Chondrocyte (in vitro differentiated cells): ENCODE results near the gene IL9. TPM values are rescaled to one million over a fixed set of nuclear protein-coding genes. Genes with fewer than 3 reads are reported as not detected.

Source experiments
- DNase-seq: peaks from one replicate; pipeline ENCODE4 v3.0.0; 2021; ENCODE audit warnings: mixed read lengths, low spot score
- H3K27ac Mint-ChIP-seq: one replicate; pipeline ENCODE4 v1.8.0; 2021; ENCODE audit warnings: mild to moderate bottlenecking, moderate library complexity, mixed read lengths; ENCODE audit not compliant: unreplicated experiment
- H3K27me3 Mint-ChIP-seq: 2 replicates; pipeline ENCODE4 v1.8.0; 2021; ENCODE audit warnings: low read depth, mixed read lengths
- H3K36me3 Mint-ChIP-seq: 2 replicates; pipeline ENCODE4 v1.8.0; 2021; ENCODE audit warnings: low read depth, mixed read lengths
- H3K4me1 Mint-ChIP-seq: 2 replicates; pipeline ENCODE4 v1.8.0; 2021; ENCODE audit warnings: low read depth, mild to moderate bottlenecking, mixed read lengths
- H3K4me3 Mint-ChIP-seq: one replicate; pipeline ENCODE4 v1.8.0; 2021; ENCODE audit warnings: mild to moderate bottlenecking, moderate library complexity, mixed read lengths; ENCODE audit not compliant: unreplicated experiment
- H3K9me3 Mint-ChIP-seq: 2 replicates; pipeline ENCODE4 v1.8.0; 2021; ENCODE audit warnings: low read depth, mixed read lengths
- total RNA-seq: library from RNA; stranded (reverse); gene quantifications from 3 replicates; pipeline ENCODE4 v1.2.1, GENCODE V29; 2021
- TF ChIP-seq, protein P1 (sequence below): fragments of 200-600 bp; sonication (generic); IDR thresholded peaks from 2 replicates; pipeline ENCODE4 v1.5.0; 2021; ENCODE audit warnings: antibody characterized with exemption, mild to moderate bottlenecking, moderate library complexity

IL9 gene
- total RNA-seq, 1 donor from 2014 or later = not detected

GRCh38 chr5:135843571-135844337 lies 51.9 kb downstream of the IL9 start:
- H3K27ac Mint-ChIP-seq = no peak overlapping the region
- DNase-seq = no peak
- no peaks in the 10 kb centered on the region for H3K36me3 Mint-ChIP-seq
- H3K27me3 Mint-ChIP-seq = peaks cover 51% of the 10 kb centered on the region
- TF ChIP-seq, protein P1, sequence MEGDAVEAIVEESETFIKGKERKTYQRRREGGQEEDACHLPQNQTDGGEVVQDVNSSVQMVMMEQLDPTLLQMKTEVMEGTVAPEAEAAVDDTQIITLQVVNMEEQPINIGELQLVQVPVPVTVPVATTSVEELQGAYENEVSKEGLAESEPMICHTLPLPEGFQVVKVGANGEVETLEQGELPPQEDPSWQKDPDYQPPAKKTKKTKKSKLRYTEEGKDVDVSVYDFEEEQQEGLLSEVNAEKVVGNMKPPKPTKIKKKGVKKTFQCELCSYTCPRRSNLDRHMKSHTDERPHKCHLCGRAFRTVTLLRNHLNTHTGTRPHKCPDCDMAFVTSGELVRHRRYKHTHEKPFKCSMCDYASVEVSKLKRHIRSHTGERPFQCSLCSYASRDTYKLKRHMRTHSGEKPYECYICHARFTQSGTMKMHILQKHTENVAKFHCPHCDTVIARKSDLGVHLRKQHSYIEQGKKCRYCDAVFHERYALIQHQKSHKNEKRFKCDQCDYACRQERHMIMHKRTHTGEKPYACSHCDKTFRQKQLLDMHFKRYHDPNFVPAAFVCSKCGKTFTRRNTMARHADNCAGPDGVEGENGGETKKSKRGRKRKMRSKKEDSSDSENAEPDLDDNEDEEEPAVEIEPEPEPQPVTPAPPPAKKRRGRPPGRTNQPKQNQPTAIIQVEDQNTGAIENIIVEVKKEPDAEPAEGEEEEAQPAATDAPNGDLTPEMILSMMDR = no peak
- H3K4me1 Mint-ChIP-seq = no peaks in the 10 kb centered on the region
- H3K4me3 Mint-ChIP-seq = no peak overlapping the region
- no peaks in the 10 kb centered on the region for H3K9me3 Mint-ChIP-seq

GRCh38 chr5:135842737-135843136 lies 52.9 kb downstream of the IL9 start:
- H3K9me3 Mint-ChIP-seq = peaks cover 4% of the 10 kb centered on the region
- H3K27me3 Mint-ChIP-seq = peaks cover 58% of the 10 kb centered on the region
- peaks cover 5% of the 10 kb centered on the region for H3K36me3 Mint-ChIP-seq
- DNase-seq = no peak
- no peak overlapping the region for H3K4me3 Mint-ChIP-seq
- TF ChIP-seq, protein P1 = no peak
- no peak overlapping the region for H3K27ac Mint-ChIP-seq
- no peaks in the 10 kb centered on the region for H3K4me1 Mint-ChIP-seq

Other genes with a start within 250 kb of the IL9 start
- not detected in 3 replicates for gene SLC25A48, start 61.2 kb downstream of the IL9 start, total RNA-seq
- not detected in 3 replicates for gene LECT2, start 59.1 kb upstream of the IL9 start, total RNA-seq
- gene TGFBI, start 133.1 kb upstream of the IL9 start, total RNA-seq = 491 to 631 TPM (median 620 TPM) in 3 replicates
- 51.7 to 62.3 TPM (median 55.3 TPM) in 3 replicates for gene SMAD5, start 237.0 kb upstream of the IL9 start, total RNA-seq